ENCODE data around the gene SORCS3.

The SORCS3 gene

DNA sequence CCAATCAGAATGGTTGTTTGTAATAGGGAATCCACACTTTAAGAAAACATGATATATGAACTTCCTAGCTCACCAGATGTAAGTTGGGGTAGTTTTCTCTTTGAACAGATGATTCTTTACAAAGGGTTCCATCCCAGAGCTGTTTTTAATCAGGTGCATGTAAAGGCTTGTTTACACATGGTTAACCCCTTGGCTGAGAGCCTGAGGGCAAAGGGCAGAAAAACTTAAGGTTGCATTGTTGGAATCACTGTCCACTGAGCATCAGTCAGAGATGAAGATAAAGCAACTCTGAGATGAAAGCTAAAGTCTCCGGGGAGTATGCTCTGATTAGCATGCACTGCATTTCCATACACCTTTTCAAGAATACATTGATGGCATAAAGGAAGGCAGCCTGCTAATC is 518.2 kb downstream of the SORCS3 start:
- H3K4me3 ChIP-seq (ENCODE audit: low read length) = no peak overlapping the region
- no peak for DNase-seq (ENCODE audit: low read depth)
- TF ChIP-seq, protein P1, sequence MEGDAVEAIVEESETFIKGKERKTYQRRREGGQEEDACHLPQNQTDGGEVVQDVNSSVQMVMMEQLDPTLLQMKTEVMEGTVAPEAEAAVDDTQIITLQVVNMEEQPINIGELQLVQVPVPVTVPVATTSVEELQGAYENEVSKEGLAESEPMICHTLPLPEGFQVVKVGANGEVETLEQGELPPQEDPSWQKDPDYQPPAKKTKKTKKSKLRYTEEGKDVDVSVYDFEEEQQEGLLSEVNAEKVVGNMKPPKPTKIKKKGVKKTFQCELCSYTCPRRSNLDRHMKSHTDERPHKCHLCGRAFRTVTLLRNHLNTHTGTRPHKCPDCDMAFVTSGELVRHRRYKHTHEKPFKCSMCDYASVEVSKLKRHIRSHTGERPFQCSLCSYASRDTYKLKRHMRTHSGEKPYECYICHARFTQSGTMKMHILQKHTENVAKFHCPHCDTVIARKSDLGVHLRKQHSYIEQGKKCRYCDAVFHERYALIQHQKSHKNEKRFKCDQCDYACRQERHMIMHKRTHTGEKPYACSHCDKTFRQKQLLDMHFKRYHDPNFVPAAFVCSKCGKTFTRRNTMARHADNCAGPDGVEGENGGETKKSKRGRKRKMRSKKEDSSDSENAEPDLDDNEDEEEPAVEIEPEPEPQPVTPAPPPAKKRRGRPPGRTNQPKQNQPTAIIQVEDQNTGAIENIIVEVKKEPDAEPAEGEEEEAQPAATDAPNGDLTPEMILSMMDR (conservative IDR thresholded peaks at IDR 0.05; ENCODE audit: low read depth, low read length) = no peak

DNA sequence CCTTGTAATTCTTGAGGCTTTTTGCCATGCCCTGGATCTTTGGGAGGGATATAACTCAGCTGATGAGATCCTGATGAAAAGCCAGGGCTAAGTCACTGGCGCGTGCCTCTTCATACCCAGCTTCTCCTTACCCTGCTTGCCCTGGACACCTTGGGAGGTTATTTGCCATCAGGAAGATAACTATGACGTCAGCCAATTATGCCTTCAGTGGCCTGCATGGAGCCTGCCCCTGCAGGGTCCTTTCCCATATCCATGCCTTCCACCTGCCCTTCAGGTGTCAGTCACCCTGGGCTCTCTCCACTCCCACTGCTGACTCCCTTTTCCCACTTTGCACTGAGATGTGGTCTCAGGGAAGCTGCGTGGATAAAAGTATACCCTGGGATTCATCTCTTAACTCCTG is 520.1 kb downstream of the SORCS3 start:
- no peak for DNase-seq (ENCODE audit: low read depth)
- TF ChIP-seq, protein P1 (conservative IDR thresholded peaks at IDR 0.05; ENCODE audit: low read depth, low read length) = no peak
- no peak overlapping the region for H3K4me3 ChIP-seq (ENCODE audit: low read length)

DNA sequence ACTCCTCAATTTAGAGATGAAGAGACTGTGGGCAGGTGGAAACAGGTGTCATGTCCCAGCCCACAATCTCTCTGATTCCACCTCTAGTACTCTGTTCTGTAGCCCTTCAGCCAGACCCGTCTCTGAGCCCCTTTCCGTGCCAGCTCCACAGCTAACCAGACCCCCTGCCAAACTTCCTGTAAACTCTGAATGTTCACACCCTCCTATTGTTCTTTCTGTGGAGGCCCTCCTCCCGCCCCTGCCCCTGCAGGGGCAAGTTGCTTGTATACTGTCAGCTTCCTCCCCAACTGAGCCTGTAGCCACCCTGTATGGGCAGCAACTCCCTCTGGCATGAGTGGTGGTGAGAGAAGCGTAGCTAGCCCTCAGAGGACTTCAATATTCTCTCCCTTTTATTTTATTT is 520.7 kb downstream of the SORCS3 start:
- TF ChIP-seq, protein P1 (conservative IDR thresholded peaks at IDR 0.05; ENCODE audit: low read depth, low read length) = no peak
- no peak overlapping the region for H3K4me3 ChIP-seq (ENCODE audit: low read length)
- DNase-seq (ENCODE audit: low read depth) = no peak

DNA sequence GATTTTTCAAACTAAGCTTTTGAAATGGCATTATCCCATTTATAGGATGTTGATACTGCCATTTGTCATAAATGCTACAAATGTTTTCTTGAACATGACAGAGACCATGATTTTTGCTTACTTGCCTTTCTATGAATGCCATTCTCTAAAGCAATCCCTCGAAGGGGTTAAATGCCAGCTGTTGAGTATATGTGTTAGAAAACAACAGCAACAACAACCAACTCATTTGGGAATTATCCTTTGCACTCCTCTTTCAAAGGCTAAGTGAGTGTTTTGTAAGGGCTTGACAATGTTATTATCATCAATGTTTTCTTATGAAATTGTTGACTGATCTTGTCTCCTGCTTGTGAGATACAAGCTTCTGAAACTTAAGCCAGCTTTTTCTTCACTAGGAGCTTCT is 529.4 kb downstream of the SORCS3 start:
- DNase-seq (ENCODE audit: low read depth) = no peak
- H3K4me3 ChIP-seq (ENCODE audit: low read length) = no peak overlapping the region
- TF ChIP-seq, protein P1 (conservative IDR thresholded peaks at IDR 0.05; ENCODE audit: low read depth, low read length) = no peak

DNA sequence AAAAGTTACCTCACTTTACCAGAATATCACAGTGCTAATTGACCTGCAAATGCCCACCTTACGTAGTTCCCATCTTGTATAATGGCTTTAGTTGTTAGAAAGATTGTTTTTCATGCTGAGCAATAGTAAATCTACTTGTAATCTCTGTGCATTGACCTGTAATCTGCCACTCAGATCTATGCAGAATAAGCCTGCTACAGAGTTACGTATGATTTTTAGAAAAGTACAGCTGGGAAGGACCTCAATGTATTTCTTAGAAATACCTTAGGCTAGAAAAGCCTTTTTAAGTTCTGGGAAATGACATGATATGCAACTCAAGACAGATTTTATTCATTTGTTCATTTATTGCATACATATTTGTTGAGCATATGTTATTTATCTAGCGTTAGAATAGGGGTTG is 530.9 kb downstream of the SORCS3 start:
- H3K4me3 ChIP-seq (ENCODE audit: low read length) = no peak overlapping the region
- DNase-seq (ENCODE audit: low read depth) = no peak
- TF ChIP-seq, protein P1 (conservative IDR thresholded peaks at IDR 0.05; ENCODE audit: low read depth, low read length) = no peak

DNA sequence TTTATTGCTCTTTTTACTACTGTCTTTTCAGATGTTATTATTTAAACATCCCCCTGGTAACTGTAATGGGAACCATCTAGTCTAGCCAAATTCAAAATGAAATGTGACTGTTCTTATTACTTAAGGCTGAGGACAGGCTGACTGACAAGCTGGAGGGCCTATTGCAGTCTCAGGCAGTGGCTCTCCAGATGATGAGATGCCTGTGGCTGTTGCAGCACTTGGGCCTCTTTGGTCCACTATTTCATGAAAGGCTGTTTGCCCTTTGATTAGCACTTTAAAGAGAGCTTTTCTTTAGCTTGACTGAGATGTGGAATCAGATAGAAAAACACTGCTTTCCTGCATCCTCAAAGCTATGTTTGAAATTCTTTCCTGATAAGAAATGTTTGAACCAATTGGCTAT is 540.5 kb downstream of the SORCS3 start:
- DNase-seq (ENCODE audit: low read depth) = no peak
- no peak overlapping the region for H3K4me3 ChIP-seq (ENCODE audit: low read length)
- TF ChIP-seq, protein P1 (conservative IDR thresholded peaks at IDR 0.05; ENCODE audit: low read depth, low read length) = no peak

DNA sequence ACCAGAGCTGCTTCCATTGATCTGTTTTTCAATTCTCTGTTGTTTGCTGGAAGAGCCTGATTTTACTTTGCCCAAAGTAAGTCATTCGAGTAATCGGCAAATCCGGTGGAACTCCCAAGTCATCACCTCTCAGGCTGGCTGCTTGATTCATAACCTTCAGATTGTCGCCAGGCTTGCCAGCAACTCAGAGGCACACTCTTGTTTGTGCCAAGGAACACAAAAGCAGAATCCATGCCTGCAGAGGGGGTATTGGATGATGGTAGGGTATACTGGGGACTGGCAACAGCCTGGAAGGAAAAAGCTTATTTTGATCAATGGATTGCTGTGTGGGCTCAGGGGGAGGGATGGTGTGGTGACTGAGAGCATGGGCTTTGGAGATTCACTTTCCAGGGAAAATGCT is 542.4 kb downstream of the SORCS3 start:
- TF ChIP-seq, protein P1 (conservative IDR thresholded peaks at IDR 0.05; ENCODE audit: low read depth, low read length) = no peak
- no peak overlapping the region for H3K4me3 ChIP-seq (ENCODE audit: low read length)
- DNase-seq (ENCODE audit: low read depth) = no peak

All from retinal pigment epithelial cell (primary cell).